Measurements from ENCODE around the gene MYO1D. TPM values are rescaled to one million over a fixed set of nuclear protein-coding genes. Genes with fewer than 3 reads are reported as not detected.

Gene MYO1D
- total and polyA plus RNA-seq, 2 of the 13 experiments (the other 11 are each of a cell fraction or from before 2014, with no cell fraction given): 13.2 to 17.3 TPM

GRCh38 chr17:32879134-32879533, 2.2 kb upstream of the MYO1D start (continued):
- TF ChIP-seq TEAD2 (CRISPR knock-in tag; IDR thresholded peaks at IDR 0.05): no peak
- TF ChIP-seq, protein P1, sequence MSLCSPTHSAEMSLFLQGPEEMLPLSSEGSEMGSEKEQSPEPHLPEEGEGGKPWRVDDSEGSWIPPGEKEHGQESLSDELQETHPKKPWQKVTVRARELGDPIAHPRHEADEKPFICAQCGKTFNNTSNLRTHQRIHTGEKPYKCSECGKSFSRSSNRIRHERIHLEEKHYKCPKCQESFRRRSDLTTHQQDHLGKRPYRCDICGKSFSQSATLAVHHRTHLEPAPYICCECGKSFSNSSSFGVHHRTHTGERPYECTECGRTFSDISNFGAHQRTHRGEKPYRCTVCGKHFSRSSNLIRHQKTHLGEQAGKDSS (CRISPR knock-in tag; IDR thresholded peaks at IDR 0.05; ENCODE audit: borderline replicate concordance, low read depth): no peak
- TF ChIP-seq ZC3H4 (CRISPR knock-in tag; IDR thresholded peaks at IDR 0.05; ENCODE audit: borderline replicate concordance): no peak
- TF ChIP-seq ATF2 (CRISPR knock-in tag; IDR thresholded peaks at IDR 0.05): no peak
- no peak for TF ChIP-seq PAF1 (CRISPR knock-in tag; IDR thresholded peaks at IDR 0.05)
- TF ChIP-seq FOSL2 (CRISPR knock-in tag; IDR thresholded peaks at IDR 0.05): no peak
- TF ChIP-seq ARID3A (IDR thresholded peaks at IDR 0.05; ENCODE audit: low read depth, low read length): peak; percentile 63; the same call in 1 of the 2 replicates
- no peak for TF ChIP-seq HOXA5 (CRISPR knock-in tag; IDR thresholded peaks at IDR 0.05)
- no peak for TF ChIP-seq FOXP1 (IDR thresholded peaks at IDR 0.05)
- TF ChIP-seq FOXP1 (CRISPR knock-in tag; IDR thresholded peaks at IDR 0.05): peak; percentile 48; the same call in 1 of the 2 replicates
- TF ChIP-seq, protein P2, sequence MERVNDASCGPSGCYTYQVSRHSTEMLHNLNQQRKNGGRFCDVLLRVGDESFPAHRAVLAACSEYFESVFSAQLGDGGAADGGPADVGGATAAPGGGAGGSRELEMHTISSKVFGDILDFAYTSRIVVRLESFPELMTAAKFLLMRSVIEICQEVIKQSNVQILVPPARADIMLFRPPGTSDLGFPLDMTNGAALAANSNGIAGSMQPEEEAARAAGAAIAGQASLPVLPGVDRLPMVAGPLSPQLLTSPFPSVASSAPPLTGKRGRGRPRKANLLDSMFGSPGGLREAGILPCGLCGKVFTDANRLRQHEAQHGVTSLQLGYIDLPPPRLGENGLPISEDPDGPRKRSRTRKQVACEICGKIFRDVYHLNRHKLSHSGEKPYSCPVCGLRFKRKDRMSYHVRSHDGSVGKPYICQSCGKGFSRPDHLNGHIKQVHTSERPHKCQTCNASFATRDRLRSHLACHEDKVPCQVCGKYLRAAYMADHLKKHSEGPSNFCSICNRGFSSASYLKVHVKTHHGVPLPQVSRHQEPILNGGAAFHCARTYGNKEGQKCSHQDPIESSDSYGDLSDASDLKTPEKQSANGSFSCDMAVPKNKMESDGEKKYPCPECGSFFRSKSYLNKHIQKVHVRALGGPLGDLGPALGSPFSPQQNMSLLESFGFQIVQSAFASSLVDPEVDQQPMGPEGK (CRISPR knock-in tag; IDR thresholded peaks at IDR 0.05): no peak
- no peak for TF ChIP-seq GMEB2 (CRISPR knock-in tag; IDR thresholded peaks at IDR 0.05; ENCODE audit: low read depth)
- TF ChIP-seq YY1 (IDR thresholded peaks at IDR 0.05; ENCODE audit: insufficient read depth, insufficient replicate concordance, low read depth, low read length): no peak
- no peak for TF ChIP-seq PRMT3 (CRISPR knock-in tag; IDR thresholded peaks at IDR 0.05; ENCODE audit: borderline replicate concordance, low read depth)
- TF ChIP-seq ZNF414 (CRISPR knock-in tag; IDR thresholded peaks at IDR 0.05): no peak
- no peak for TF ChIP-seq REPIN1 (CRISPR knock-in tag; IDR thresholded peaks at IDR 0.05; ENCODE audit: borderline replicate concordance, low read depth)
- TF ChIP-seq, protein P3, sequence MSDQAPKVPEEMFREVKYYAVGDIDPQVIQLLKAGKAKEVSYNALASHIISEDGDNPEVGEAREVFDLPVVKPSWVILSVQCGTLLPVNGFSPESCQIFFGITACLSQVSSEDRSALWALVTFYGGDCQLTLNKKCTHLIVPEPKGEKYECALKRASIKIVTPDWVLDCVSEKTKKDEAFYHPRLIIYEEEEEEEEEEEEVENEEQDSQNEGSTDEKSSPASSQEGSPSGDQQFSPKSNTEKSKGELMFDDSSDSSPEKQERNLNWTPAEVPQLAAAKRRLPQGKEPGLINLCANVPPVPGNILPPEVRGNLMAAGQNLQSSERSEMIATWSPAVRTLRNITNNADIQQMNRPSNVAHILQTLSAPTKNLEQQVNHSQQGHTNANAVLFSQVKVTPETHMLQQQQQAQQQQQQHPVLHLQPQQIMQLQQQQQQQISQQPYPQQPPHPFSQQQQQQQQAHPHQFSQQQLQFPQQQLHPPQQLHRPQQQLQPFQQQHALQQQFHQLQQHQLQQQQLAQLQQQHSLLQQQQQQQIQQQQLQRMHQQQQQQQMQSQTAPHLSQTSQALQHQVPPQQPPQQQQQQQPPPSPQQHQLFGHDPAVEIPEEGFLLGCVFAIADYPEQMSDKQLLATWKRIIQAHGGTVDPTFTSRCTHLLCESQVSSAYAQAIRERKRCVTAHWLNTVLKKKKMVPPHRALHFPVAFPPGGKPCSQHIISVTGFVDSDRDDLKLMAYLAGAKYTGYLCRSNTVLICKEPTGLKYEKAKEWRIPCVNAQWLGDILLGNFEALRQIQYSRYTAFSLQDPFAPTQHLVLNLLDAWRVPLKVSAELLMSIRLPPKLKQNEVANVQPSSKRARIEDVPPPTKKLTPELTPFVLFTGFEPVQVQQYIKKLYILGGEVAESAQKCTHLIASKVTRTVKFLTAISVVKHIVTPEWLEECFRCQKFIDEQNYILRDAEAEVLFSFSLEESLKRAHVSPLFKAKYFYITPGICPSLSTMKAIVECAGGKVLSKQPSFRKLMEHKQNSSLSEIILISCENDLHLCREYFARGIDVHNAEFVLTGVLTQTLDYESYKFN (CRISPR knock-in tag; conservative IDR thresholded peaks at IDR 0.05): 0 out of 2 replicates have a peak, but pooled peaks have one; percentile 23

All from HepG2 (cell line).